Cardiac muscle cell (in vitro differentiated cells and primary cell): Measurements from ENCODE around the gene MYLK. TPM values are rescaled to one million over a fixed set of nuclear protein-coding genes. Genes with fewer than 3 reads are reported as not detected.

ENCODE experiments used
- DNase-seq, 2 donors: peaks; one replicate each; pipeline versions ENCODE4 v3.0.0 to v3.0.0-alpha.2; 2010 to 2017; ENCODE audit warnings: low read depth in 1 of 2, low spot score in 1 of 2
- H3K27ac ChIP-seq: fragments of 200-600 bp; sonication (generic); 2 replicates; pipeline ENCODE4 v1.5.1; 2016
- H3K27me3 ChIP-seq: fragments of 200-600 bp; sonication (generic); 2 replicates; pipeline ENCODE4 v1.6.0; 2016; ENCODE audit warnings: control low read depth
- H3K36me3 ChIP-seq: fragments of 200-600 bp; sonication (generic); 2 replicates; pipeline ENCODE4 v1.5.1; 2016; ENCODE audit warnings: control low read depth
- H3K4me1 ChIP-seq: fragments of 200-600 bp; sonication (generic); 2 replicates; pipeline ENCODE4 v1.8.1; 2017; ENCODE audit warnings: low read depth, mild to moderate bottlenecking, mixed run types
- H3K4me3 ChIP-seq: fragments of 200-600 bp; sonication (generic); 2 replicates; pipeline ENCODE4 v1.5.1; 2016; ENCODE audit warnings: mild to moderate bottlenecking
- H3K9me3 ChIP-seq: fragments of 200-600 bp; sonication (generic); 2 replicates; pipeline ENCODE4 v1.5.1; 2017; ENCODE audit warnings: low read depth, mild to moderate bottlenecking, control low read depth
- polyA plus RNA-seq: library from polyadenylated mRNA; unstranded; fragments of >200 nt; fragmentation: Nextera tagmentation; extraction: Ambion mirVana; gene quantifications from 2 replicates; pipeline ENCODE4 v1.2.1, GENCODE V29; 2016
- total RNA-seq: library from RNA; depleted of rRNA; stranded (reverse); fragments of >200 nt; gene quantifications from 2 replicates; pipeline ENCODE4 v1.2.3, GENCODE V29; 2016
- TF ChIP-seq, protein P1 (sequence below): IDR thresholded peaks from 2 replicates; pipeline ENCODE4 v1.5.1; 2012; ENCODE audit warnings: low read depth, mild to moderate bottlenecking, low read length

Gene MYLK
- total and polyA plus RNA-seq, 2 experiments from 2014 or later = 2.0 to 5.8 TPM

DNA sequence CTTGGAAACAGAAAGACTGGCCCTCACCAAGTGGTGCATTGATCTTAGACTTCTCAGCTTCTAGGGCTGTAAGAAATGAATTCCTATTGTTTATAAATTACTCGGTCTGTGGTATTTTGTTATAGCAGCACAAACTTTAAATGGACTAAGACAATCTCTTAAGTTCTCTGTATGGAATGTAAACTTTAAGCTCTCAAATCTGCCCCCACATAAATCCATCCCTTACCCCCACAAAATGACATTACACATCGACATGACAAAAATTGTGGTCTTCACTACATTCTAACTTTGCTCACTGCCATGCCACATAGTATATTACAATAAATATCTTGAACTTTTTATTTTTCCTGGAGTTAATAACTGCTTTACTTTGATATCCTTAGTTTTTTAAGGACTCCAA is 121.3 kb downstream of the MYLK start:
- no peak overlapping the region for H3K4me3 ChIP-seq
- no peaks in the 10 kb centered on the region for H3K27me3 ChIP-seq
- DNase-seq = no peak
- H3K36me3 ChIP-seq = no peaks in the 10 kb centered on the region
- TF ChIP-seq, protein P1, sequence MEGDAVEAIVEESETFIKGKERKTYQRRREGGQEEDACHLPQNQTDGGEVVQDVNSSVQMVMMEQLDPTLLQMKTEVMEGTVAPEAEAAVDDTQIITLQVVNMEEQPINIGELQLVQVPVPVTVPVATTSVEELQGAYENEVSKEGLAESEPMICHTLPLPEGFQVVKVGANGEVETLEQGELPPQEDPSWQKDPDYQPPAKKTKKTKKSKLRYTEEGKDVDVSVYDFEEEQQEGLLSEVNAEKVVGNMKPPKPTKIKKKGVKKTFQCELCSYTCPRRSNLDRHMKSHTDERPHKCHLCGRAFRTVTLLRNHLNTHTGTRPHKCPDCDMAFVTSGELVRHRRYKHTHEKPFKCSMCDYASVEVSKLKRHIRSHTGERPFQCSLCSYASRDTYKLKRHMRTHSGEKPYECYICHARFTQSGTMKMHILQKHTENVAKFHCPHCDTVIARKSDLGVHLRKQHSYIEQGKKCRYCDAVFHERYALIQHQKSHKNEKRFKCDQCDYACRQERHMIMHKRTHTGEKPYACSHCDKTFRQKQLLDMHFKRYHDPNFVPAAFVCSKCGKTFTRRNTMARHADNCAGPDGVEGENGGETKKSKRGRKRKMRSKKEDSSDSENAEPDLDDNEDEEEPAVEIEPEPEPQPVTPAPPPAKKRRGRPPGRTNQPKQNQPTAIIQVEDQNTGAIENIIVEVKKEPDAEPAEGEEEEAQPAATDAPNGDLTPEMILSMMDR = no peak
- no peaks in the 10 kb centered on the region for H3K9me3 ChIP-seq
- H3K4me1 ChIP-seq = no peaks in the 10 kb centered on the region
- no peak overlapping the region for H3K27ac ChIP-seq

DNA sequence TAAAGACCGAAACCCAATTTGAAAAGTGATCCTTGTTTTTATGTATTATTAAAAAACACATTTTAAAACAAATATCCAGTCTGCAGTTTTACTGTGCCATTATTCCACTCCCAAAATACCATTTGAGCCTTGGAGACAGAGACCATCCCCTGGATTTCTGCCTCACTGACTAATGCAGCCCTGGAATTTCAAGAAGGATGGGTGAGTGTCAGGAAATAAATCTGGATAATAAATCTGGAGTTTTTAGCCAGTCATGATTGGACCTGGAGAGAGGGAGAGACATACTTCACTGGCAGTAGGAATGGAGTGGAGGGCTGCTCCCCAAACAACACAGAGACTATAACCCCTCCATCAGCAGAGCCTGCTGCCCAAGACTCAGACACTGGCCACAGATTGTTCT is 123.3 kb downstream of the MYLK start:
- Histone ChIP-seq H3K27ac (no peak overlapping the region), H3K4me1 (no peaks in the 10 kb centered on the region), H3K27me3 (no peaks in the 10 kb centered on the region), H3K9me3 (no peaks in the 10 kb centered on the region), H3K4me3 (no peak overlapping the region), H3K36me3 (no peaks in the 10 kb centered on the region)
- DNase-seq = no peak
- TF ChIP-seq, protein P1 = no peak

DNA sequence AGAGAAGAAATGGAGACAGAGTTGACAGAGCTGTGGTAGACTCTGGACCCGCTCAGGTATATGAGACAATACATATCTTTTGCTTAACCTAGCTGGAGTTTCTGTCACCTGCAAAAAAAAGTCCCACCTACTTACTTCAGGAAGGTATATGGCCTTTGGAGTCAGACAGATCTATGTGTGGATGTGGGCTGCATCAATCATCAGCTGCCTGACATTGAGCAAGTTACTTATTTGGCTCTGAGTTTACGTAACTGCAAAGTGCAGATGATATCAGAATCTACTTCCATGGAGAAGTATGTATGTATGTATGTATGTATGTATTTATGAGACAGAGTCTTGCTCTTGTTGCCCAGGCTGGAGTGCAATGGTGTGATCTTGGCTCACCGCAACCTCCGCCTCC is 124.3 kb downstream of the MYLK start:
- H3K9me3 ChIP-seq = no peaks in the 10 kb centered on the region
- no peaks in the 10 kb centered on the region for H3K4me1 ChIP-seq
- TF ChIP-seq, protein P1 = no peak
- no peaks in the 10 kb centered on the region for H3K36me3 ChIP-seq
- H3K4me3 ChIP-seq = no peak overlapping the region
- no peak overlapping the region for H3K27ac ChIP-seq
- no peaks in the 10 kb centered on the region for H3K27me3 ChIP-seq
- DNase-seq = no peak

DNA sequence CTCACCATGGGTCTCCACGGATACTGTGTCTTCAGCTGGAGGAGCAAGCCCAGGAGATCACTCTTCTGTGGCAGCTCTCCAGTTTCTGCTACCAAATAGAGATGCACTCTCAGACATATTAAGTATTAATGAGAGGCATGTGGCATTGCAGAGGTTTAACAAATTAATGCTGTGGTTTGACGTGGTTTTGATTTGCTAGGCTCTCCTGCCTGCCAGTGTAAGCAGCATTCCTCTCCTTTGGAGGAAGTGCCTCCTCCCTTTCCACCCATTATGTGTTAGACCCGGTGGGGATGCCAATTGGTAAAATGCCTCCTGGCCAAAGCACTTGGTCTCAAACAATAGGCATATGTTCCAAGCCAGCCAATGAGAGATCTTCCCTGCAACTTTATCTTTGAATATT is 124.8 kb downstream of the MYLK start:
- no peak for DNase-seq
- TF ChIP-seq, protein P1 = no peak
- Histone ChIP-seq H3K27ac (no peak overlapping the region), H3K4me1 (no peaks in the 10 kb centered on the region), H3K27me3 (no peaks in the 10 kb centered on the region), H3K36me3 (no peaks in the 10 kb centered on the region), H3K4me3 (no peak overlapping the region), H3K9me3 (no peaks in the 10 kb centered on the region)

DNA sequence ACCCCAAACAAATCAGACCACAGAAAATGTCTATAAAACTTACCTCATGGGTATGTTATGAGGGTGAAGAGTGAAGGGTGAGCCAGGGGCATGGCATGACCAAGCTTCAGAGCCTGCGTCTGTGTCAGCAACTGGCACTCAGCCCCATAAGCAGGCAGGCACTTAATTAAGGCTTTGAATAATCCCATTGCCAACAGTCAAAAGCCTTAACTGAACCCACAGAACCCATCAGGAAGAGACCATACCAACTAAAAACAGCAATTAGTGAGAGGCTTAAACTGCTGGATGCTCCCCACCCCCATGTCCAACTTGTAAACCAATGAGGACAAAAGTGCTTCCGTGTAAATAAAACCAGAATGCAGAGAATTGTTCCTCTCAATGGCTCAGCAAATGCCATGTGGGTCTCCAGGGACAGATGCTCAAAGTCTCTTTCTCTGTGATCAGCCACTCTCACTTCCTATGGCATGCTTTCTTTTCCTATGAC is 126.0 kb downstream of the MYLK start:
- Histone ChIP-seq H3K27ac (no peak overlapping the region), H3K9me3 (no peaks in the 10 kb centered on the region), H3K4me1 (no peaks in the 10 kb centered on the region), H3K4me3 (no peak overlapping the region), H3K36me3 (no peaks in the 10 kb centered on the region), H3K27me3 (no peaks in the 10 kb centered on the region)
- no peak for DNase-seq
- TF ChIP-seq, protein P1 = no peak
